Measurements from ENCODE around the gene ADAMTS13. TPM values are rescaled to one million over a fixed set of nuclear protein-coding genes. Genes with fewer than 3 reads are reported as not detected.
"Not testable (repeated sequence)": the region's sequence is repeated elsewhere in the genome, so short reads cannot be mapped to it uniquely, and the experiment has no call there.

ADAMTS13 gene
- total RNA-seq, 1 experiment from 2014 or later, result 12.0 TPM

DNA sequence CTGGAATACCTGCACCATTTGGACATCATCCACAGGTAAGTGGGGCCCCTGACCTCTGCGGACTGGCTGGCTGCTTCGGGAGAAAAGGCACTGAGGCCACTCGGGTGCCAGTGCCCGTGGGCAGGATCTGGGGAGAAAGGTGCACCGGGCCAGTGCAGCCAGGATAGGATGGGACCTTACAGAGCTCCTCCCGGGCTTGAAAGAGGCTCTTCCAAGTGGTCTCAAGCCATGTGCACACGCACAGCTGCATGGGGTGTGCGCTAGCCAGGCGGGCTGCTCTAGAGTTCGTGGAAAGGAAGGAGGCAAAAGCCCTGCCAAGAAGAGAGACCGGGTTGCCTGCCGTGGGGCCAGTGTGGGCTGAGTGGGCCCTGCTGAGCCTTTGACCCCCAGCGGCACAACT is 32.6 kb upstream of the ADAMTS13 start (continued):
- TF ChIP-seq TCF7 (CRISPR knock-in tag; IDR thresholded peaks at IDR 0.05; ENCODE audit: low read depth) (no peak), SP1 (CRISPR knock-in tag; conservative IDR thresholded peaks at IDR 0.05) (no peak), PRRX2 (CRISPR knock-in tag; IDR thresholded peaks at IDR 0.05) (no peak), IRF2 (CRISPR knock-in tag; IDR thresholded peaks at IDR 0.05; ENCODE audit: borderline replicate concordance, low read depth) (no peak), ZNF263 (CRISPR knock-in tag; IDR thresholded peaks at IDR 0.05; ENCODE audit: low read depth) (no peak)
- TF ChIP-seq, protein P1, sequence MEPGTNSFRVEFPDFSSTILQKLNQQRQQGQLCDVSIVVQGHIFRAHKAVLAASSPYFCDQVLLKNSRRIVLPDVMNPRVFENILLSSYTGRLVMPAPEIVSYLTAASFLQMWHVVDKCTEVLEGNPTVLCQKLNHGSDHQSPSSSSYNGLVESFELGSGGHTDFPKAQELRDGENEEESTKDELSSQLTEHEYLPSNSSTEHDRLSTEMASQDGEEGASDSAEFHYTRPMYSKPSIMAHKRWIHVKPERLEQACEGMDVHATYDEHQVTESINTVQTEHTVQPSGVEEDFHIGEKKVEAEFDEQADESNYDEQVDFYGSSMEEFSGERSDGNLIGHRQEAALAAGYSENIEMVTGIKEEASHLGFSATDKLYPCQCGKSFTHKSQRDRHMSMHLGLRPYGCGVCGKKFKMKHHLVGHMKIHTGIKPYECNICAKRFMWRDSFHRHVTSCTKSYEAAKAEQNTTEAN (CRISPR knock-in tag; IDR thresholded peaks at IDR 0.05), result no peak

DNA sequence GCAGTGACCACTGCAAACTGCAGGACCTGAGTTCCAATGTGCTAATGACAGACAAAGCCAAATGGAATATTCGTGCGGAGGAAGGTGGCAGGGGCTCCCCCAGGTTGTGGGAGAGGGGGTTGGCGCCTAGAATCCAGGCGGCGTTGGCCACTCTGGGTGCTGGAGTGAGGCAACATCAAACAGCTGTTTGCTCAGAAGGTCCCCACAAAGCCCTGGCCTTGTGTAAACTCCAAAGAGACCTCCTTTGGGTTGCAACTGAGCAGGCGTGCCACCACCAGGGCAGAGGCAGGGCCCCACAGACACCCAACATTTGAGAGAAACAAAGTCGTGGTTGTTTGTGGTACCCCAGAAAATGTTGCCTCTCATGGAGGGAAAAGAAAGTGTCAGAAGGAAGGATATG is 31.5 kb upstream of the ADAMTS13 start:
- DNase-seq (ENCODE audit: low spot score), result no peak
- Mint-ChIP-seq H3K4me1 (no peaks in the 10 kb centered on the region), H3K27me3 (ENCODE audit: low read depth) (peaks cover 18% of the 10 kb centered on the region), H3K27ac (no peak overlapping the region), H3K36me3 (peaks cover 5% of the 10 kb centered on the region), H3K9me3 (peaks cover 16% of the 10 kb centered on the region), H3K4me3 (no peak overlapping the region)
- ChIA-PET POLR2A (no interaction called here), CTCF (no interaction called here)
- no peak for ATAC-seq
- TF ChIP-seq CREM (CRISPR knock-in tag; IDR thresholded peaks at IDR 0.05), result no peak
- peak; percentile 61 for TF ChIP-seq GABPB1 (CRISPR knock-in tag; IDR thresholded peaks at IDR 0.05)

DNA sequence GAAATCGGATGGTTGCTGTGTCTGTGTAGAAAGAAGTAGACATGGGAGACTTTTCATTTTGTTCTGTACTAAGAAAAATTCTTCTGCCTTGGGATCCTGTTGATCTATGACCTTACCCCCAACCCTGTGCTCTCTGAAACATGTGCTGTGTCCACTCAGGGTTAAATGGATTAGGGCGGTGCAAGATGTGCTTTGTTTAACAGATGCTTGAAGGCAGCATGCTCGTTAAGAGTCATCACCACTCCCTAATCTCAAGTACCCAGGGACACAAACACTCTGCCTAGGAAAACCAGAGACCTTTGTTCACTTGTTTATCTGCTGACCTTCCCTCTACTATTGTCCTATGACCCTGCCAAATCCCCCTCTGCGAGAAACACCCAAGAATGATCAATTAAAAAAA is 30.7 kb upstream of the ADAMTS13 start:
- ATAC-seq; H3K27ac Mint-ChIP-seq; DNase-seq (ENCODE audit: low spot score); H3K4me3 Mint-ChIP-seq; H3K36me3 Mint-ChIP-seq; CTCF ChIA-PET; H3K4me1 Mint-ChIP-seq; POLR2A ChIA-PET: not testable (repeated sequence)
- H3K9me3 Mint-ChIP-seq, result peaks cover 16% of the 10 kb centered on the region
- H3K27me3 Mint-ChIP-seq (ENCODE audit: low read depth), result peaks cover 18% of the 10 kb centered on the region

DNA sequence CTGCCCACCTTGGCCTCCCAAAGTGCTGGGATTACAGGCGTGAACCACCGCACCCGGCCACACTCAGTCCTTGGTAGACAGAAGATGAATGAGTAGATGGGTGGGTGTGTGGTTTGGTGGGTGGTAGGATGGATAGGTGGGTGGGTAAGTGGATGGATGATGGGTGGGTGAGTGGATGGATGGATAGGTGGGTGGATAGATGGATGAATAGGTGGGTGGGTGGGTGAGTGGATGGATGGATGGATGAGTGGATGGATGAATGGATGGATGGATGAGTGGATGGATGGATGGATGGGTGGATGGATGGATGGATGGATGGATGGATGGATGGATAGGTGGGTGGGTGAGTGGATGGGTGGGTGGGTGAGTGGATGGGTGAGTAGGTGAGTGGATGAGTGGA is 29.9 kb upstream of the ADAMTS13 start:
- H3K27ac Mint-ChIP-seq; DNase-seq (ENCODE audit: low spot score); H3K4me1 Mint-ChIP-seq; CTCF ChIA-PET; ATAC-seq; H3K36me3 Mint-ChIP-seq; H3K4me3 Mint-ChIP-seq: not testable (repeated sequence)
- Mint-ChIP-seq H3K27me3 (ENCODE audit: low read depth) (peaks cover 21% of the 10 kb centered on the region), H3K9me3 (peaks cover 16% of the 10 kb centered on the region)
- POLR2A ChIA-PET, result interaction anchor here (0.7 kb wide), 1 partner anchor 390 kb away, joined by 6 read pairs; no protein-coding TSS in a partner anchor

DNA sequence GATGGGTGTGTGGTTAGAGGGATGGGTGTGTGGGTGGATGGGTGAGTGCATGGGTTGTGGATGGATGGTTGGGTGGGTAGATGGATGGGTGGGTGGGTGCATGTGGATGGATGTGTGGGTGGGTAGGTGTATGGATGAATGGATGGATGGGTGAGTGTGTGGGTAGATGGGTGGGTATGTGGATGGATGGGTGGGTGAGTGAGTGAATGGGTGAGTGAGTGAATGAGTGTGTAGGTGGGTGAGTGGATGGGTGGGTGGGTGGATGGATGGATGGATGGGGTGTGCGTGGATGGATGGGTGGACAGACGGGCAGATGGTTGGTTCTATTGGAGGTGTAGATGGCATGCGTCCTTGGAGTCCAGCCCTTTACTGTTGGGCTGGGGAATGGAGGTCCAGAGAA is 28.8 kb upstream of the ADAMTS13 start:
- ChIA-PET CTCF (no interaction called here), POLR2A (no interaction called here)

More for the DNA sequence above, 28.8 kb upstream of the ADAMTS13 start:
- no peak overlapping the region for H3K4me3 Mint-ChIP-seq
- peaks cover 21% of the 10 kb centered on the region for H3K27me3 Mint-ChIP-seq (ENCODE audit: low read depth)
- H3K27ac Mint-ChIP-seq, result no peak overlapping the region
- ATAC-seq, result no peak
- peaks cover 16% of the 10 kb centered on the region for H3K9me3 Mint-ChIP-seq
- TF ChIP-seq, protein P2, sequence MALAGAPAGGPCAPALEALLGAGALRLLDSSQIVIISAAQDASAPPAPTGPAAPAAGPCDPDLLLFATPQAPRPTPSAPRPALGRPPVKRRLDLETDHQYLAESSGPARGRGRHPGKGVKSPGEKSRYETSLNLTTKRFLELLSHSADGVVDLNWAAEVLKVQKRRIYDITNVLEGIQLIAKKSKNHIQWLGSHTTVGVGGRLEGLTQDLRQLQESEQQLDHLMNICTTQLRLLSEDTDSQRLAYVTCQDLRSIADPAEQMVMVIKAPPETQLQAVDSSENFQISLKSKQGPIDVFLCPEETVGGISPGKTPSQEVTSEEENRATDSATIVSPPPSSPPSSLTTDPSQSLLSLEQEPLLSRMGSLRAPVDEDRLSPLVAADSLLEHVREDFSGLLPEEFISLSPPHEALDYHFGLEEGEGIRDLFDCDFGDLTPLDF (CRISPR knock-in tag; IDR thresholded peaks at IDR 0.05), result no peak
- no peak for TF ChIP-seq ZNF232 (CRISPR knock-in tag; IDR thresholded peaks at IDR 0.05)
- TF ChIP-seq ELF4 (CRISPR knock-in tag; IDR thresholded peaks at IDR 0.05; ENCODE audit: low read depth), result no peak
- no peak for TF ChIP-seq ZNF121 (CRISPR knock-in tag; IDR thresholded peaks at IDR 0.05)
- TF ChIP-seq ZBTB21 (CRISPR knock-in tag; IDR thresholded peaks at IDR 0.05; ENCODE audit: borderline replicate concordance), result no peak
- no peak for TF ChIP-seq RELA (CRISPR knock-in tag; IDR thresholded peaks at IDR 0.05; ENCODE audit: borderline replicate concordance)
- TF ChIP-seq ZNF423 (CRISPR knock-in tag; IDR thresholded peaks at IDR 0.05), result no peak
- TF ChIP-seq, protein P3, sequence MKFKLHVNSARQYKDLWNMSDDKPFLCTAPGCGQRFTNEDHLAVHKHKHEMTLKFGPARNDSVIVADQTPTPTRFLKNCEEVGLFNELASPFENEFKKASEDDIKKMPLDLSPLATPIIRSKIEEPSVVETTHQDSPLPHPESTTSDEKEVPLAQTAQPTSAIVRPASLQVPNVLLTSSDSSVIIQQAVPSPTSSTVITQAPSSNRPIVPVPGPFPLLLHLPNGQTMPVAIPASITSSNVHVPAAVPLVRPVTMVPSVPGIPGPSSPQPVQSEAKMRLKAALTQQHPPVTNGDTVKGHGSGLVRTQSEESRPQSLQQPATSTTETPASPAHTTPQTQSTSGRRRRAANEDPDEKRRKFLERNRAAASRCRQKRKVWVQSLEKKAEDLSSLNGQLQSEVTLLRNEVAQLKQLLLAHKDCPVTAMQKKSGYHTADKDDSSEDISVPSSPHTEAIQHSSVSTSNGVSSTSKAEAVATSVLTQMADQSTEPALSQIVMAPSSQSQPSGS (CRISPR knock-in tag; IDR thresholded peaks at IDR 0.05; ENCODE audit: borderline replicate concordance, low read depth), result no peak
- TF ChIP-seq NFATC4 (CRISPR knock-in tag; IDR thresholded peaks at IDR 0.05), result no peak
- TF ChIP-seq JUN (CRISPR knock-in tag; IDR thresholded peaks at IDR 0.05), result no peak
- TF ChIP-seq TP53 (CRISPR knock-in tag; IDR thresholded peaks at IDR 0.05), result no peak
- TF ChIP-seq ZNF416 (CRISPR knock-in tag; IDR thresholded peaks at IDR 0.05), result no peak
- TF ChIP-seq, protein P4, sequence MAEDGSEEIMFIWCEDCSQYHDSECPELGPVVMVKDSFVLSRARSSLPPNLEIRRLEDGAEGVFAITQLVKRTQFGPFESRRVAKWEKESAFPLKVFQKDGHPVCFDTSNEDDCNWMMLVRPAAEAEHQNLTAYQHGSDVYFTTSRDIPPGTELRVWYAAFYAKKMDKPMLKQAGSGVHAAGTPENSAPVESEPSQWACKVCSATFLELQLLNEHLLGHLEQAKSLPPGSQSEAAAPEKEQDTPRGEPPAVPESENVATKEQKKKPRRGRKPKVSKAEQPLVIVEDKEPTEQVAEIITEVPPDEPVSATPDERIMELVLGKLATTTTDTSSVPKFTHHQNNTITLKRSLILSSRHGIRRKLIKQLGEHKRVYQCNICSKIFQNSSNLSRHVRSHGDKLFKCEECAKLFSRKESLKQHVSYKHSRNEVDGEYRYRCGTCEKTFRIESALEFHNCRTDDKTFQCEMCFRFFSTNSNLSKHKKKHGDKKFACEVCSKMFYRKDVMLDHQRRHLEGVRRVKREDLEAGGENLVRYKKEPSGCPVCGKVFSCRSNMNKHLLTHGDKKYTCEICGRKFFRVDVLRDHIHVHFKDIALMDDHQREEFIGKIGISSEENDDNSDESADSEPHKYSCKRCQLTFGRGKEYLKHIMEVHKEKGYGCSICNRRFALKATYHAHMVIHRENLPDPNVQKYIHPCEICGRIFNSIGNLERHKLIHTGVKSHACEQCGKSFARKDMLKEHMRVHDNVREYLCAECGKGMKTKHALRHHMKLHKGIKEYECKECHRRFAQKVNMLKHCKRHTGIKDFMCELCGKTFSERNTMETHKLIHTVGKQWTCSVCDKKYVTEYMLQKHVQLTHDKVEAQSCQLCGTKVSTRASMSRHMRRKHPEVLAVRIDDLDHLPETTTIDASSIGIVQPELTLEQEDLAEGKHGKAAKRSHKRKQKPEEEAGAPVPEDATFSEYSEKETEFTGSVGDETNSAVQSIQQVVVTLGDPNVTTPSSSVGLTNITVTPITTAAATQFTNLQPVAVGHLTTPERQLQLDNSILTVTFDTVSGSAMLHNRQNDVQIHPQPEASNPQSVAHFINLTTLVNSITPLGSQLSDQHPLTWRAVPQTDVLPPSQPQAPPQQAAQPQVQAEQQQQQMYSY (CRISPR knock-in tag; IDR thresholded peaks at IDR 0.05), result no peak
- TF ChIP-seq CBFB (CRISPR knock-in tag; IDR thresholded peaks at IDR 0.05; ENCODE audit: low read depth), result no peak
- no peak for TF ChIP-seq HMGA2 (CRISPR knock-in tag; IDR thresholded peaks at IDR 0.05)
- H3K4me1 Mint-ChIP-seq, result no peaks in the 10 kb centered on the region
- H3K36me3 Mint-ChIP-seq, result peaks cover 5% of the 10 kb centered on the region
- DNase-seq (ENCODE audit: low spot score), result no peak
